Muscle of back (tissue), 11 donors: ENCODE measurements around the gene ARHGAP35. TPM values are rescaled to one million over a fixed set of nuclear protein-coding genes. Genes with fewer than 3 reads are reported as not detected.
"Not testable (repeated sequence)": the region's sequence is repeated elsewhere in the genome, so short reads cannot be mapped to it uniquely, and the experiment has no call there.

Experiments
- DNase-seq, 3 donors: peaks; one replicate each; pipeline versions ENCODE4 v3.0.0 to v3.0.0-alpha.2; 2013
- polyA plus RNA-seq, 10 donors: library from polyadenylated mRNA; unstranded; fragments of 120-200 nt; gene quantifications; one replicate each; pipeline ENCODE4 v1.2.1, GENCODE V29; 2013; ENCODE audit not compliant: insufficient read length in 10 of 10

Gene ARHGAP35
- polyA plus RNA-seq, 10 donors, result 32.3 to 44.8 (median 37.1) TPM

DNA sequence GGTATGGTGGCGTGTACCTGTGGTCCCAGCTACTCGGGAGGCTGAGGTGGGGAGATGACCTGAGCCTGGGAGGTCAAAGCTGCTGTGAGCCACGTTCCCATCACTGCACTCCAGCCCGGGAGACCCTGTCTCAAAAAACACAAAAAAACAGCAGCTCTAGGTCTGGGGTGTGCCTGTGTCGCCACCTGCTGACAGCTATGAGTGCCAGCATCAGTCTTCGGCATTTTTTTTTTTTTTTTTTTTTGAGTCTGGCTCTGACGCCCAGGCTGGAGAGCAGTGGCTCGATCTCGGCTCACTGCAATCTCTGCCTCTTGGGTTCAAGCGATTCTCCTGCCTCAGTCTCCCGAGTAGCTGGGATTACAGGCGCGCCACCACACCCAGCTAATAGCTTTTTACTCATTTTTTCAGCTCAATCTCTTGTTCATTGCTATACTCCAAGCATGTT is 20.3 kb upstream of the ARHGAP35 start:
- peak in 2 of 3 donors; percentile 82 to 89 for DNase-seq

DNA sequence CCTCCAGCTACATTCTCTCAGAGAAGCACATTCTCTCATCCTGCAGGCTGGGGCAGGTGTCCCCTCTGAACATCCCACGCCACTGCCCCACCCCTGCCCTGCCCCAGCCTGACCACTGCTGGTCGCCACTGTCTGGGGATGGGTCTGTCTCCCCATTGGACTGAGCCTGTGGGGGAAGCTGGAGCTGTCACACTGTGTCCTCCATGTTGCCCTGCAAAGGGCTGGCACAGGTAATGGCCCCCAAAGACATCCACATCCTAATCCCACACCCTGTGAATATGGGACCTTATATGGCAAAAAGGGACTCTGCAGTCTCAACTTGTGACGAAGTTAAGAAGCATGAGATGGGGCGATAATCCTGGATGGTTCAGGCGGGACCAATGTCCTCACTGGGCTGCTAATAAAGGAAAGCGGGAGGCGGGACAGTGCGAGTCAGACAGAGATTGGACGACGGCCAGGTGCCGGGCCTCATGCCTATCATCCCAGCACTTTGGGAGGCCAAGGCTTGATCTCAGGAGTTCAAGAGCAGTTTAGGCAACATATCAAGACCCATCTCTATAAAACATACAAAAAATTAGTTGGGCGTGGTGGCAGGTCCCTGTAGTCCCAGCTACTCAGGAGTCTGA is 19.2 kb upstream of the ARHGAP35 start:
- peak in 1 of 3 donors; percentile 66 for DNase-seq

DNA sequence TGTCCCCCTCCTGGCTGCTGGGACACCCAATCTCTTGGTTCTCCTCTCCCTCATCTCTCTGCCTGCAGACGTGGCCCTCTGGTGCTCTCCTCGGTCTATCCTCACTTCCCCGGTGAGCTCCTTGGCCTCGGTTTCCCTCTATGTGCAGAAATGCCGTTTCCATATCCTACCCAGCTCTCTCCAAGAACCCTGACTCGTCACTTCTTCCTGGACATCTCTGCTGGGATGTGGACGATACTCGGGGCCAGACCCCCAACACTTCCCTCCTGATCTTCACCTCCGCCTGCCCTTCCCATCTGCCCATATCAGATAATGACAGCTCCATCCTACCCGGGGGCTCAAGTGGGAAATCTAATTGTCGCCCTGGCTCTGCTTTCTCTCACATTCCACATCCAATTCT is 18.0 kb upstream of the ARHGAP35 start:
- DNase-seq, result no peak

DNA sequence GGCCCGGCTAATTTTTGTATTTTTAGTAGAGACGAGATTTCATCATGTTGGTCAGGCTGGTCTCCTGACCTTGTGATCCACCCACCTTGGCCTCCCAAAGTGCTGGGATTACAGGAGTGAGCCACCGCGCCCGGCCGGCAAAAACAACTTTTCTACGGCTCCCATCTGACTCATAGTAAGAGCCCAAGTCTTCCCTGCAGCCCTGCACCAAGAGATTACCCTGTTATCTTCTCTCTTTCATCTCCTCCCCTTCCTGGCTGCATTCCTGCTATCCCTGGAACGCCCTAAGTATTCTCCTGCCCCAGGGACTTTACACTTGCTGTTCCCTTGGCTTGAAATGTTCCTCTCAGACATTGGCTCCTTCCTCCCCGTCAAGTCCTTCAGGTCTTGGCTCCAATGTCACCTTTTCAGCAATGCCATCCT is 16.7 kb upstream of the ARHGAP35 start:
- no peak for DNase-seq

DNA sequence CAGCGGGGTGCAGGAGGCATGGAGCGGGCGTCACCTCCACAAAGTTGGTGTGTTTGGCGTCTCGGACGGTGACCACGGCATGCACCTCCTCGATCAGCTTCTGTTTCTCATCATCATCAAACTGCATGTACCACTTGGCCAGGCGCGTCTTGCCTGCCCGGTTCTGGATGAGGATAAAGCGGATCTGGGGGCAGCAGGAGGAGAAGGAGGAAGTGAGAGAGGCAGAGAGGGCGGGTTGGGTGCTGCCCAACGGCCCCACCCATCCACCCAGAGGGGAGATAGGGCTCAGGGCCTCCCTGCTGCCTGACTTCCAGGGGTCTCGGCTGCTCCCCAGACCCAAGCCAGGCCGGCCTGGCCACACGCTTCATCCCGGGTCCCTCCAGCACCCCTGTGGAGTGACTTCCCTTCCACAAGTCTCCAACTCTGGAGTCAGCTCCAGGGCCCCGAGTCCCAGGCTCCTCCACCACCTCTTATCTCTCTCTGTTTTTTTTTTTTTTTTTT is 14.8 kb upstream of the ARHGAP35 start:
- DNase-seq, result no peak

DNA sequence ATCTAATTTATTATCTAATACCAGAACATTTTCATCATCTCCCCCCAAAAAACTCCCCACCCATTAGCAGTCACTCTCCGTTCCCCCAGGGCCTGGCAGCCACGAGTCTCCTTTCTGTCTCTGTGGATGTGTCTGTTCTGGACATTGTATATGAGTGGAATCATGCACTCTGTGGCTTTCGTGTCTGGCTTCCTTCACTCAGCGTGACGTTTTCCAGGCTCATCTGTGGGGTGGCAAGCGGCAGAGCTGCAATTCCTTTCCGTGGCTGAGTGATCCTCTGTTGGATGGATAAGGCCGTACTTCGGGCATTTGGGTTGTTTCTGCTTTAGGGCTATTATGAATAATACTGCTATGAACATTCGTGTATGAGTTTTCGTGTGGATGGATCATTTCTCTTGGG is 13.3 kb upstream of the ARHGAP35 start:
- no peak for DNase-seq

DNA sequence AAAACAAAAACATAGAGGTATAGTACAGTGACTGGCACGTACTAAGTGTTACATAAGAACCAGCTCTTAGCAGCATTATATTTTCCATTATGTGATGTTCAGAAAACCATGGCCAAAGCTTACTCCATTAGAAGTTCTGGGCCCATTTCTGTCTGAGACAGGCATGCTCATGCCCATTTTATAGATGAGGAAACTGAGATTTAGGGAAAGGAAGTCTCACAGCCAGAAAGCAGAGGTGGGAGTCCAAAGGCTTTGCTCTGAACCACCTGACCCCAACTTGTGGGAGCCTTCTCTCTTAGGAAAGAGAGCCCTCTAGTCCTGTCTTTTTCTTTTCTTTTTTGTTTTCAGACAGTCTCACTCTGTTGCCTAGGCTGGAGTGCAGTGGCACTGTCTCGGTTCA is 12.4 kb upstream of the ARHGAP35 start:
- no peak for DNase-seq

- DNase-seq, result no peak
These were observed 11.2 kb upstream of the ARHGAP35 start for GRCh38 chr19:46849610-46850009.

GRCh38 chr19:46850228-46851203 is 10.3 kb upstream of the ARHGAP35 start, which contains the start of gene AP2S1:
TSS of gene AP2S1 (minus strand) at chr19:46850846. CDS start at chr19:46850766, 80 bp downstream.
- DNase-seq, result peak; percentile 98 to 99 (median 99)

DNA sequence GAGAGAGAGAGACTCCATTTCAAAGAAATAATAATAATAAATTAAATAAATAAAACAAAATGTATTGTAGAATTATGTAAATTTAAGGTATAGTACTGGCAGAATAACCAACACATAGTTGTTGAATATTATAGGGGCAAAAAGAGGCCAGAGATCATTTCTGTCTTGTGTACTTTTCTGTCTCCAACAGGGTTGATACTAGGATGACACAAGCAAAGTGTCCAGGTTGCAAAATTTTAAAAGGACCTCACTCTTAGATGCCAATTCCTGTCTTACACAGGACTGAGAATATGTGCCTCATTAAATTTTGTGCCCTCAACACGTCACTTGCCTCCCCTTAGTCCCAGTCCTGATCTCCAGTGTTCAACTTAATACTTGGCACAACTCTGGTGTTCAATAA is 8.0 kb upstream of the ARHGAP35 start:
- DNase-seq, result no peak

- not testable (repeated sequence) for DNase-seq
These were observed 6.1 kb upstream of the ARHGAP35 start for GRCh38 chr19:46854698-46855097.

DNA sequence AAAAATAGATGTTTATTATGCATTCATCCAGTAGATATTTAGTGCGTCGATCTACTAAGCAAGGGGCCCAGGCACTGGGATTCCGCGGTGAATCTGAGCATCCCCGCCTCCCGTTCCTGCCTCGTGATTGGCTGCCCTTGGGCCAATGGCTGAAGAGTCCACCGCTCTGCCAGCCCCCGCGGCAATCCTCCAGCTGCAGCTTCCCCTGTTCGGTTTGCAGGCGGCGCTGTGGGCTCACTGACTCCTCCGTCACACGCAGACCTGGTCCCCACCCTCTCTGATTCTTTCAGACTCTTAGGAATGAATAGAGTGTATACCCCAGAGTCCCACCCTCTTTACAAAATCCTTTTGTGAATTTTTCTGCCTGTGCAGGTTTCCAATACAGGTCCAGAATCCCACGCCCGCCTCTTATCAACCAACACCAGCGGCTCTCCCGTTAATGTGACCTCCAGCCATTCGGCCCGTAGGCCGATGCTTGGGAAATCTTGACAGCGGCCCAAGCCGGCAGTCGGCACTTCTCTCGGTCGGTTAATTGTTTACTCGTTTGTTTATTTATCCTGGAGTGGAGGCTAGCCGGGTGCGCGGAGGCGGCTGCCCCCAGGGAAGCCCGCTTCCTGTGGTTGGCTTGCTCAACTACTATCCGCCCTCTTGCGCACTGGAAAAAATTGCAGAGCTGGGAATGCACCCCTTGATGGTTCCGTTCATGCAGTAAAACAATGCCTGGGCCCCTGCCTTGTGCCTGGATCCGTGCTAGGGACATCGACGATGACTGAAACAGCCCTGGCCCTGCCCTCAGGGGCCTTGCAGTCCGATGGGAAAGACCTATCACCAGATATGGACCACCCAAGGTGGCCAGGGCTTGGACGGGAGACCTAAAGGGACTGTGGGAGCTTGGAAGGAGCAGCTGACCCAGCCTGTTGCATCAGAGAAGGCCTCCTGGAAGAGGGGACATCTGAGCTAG is 4.5 kb upstream of the ARHGAP35 start:
- DNase-seq, result peak; percentile 96 to 98 (median 98)

DNA sequence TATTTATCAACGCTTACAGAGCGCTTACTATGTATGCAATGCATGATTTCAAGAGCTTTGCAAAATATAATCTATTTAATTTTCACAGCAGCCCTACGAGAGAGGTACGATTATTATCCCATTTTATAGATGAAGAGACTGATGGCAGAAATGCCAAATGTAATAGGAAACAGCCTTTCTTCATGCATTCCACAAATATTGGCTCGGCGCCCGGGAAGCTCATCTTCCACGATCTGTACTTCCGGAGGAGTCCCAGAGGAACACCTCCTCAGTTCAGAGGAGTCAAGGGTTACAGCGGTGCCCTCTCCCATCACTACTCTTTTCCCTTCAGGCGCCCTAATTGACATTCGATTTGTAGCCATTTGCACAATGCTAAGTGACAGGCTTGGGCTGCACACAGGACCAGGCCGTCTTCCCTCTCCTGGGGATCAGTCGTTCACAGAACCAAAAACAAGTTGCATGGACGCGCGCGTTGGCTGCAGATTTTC is 1.1 kb upstream of the ARHGAP35 start:
- peak in 1 of 3 donors; percentile 84 for DNase-seq

DNA sequence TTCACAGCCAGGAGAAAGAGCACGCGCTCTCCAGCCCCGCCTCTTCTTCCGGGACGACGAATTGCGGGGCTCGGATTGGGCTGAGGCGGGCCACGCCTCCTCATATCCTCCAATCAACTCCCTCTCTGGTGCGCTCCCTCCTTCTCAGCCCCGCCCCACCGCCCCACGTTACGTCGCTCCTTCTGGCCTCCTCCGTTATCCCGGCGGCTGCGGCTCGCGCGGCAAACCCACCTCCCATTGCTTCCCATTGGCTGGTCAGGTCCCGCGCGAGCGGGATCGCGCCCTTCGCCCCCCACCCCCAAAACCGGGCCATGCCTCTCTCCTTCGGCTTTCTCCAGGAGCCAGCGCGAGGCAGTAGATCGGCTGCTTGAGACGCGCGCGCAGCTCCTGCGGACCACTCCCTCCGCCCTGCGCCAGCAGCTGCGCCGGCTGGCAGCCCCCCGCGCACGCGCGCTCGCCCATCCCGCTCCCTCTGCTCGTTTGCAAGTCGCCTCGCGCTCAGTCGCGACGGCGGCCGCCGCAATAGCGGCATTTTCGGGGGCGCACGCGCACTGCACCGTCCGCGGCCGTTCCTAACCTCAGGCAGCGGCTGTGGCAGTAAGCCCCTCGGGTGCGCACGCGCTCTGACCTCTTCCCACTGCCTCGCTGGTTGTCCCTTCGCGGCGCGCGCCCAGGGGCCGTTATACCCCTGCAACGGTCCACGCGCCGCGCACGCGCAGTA is 512 bp upstream of the ARHGAP35 start:
- DNase-seq, result peak; percentile 98 to 100 (median 99)

- DNase-seq, result peak in 2 of 3 donors; percentile 44 to 70
These were observed 1.1 kb downstream of the ARHGAP35 start for GRCh38 chr19:46861691-46862502.

GRCh38 chr19:46862503-46862834 is 1.7 kb downstream of the ARHGAP35 start:
- peak in 2 of 3 donors; percentile 16 to 51 for DNase-seq

DNA sequence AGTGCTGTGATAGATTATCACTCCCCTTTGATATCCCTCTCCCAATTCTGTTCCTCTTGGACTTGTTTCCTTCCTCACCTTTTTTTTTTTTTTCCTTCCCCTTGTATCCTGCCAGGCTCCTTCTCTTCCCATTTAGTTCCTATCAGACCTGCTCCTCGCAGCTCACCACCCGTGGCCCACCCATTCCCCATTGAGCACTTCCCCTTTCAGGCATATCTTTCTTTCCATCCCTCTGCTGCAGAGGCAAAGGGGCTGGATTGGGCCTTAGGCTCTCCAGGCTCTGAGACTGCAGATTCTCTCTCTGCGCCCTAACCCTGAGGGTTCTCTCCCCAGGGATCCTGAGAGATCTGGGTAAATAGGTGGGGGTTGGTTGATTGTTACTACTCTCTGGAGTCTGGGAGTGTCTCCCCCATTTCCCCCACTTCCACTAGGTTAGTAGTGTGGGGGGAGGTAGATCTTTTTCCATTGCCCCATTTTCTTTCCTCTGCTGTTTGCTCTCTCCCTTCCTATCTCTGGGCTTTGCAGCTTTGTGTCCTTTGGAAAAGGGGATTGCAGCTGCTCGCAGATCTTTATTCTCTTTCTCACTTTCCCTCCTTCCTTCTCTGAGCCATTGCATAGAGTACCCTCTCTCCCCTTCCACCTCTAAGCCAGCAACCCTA is 2.3 kb downstream of the ARHGAP35 start:
- DNase-seq, result peak in 1 of 3 donors; percentile 12

GRCh38 chr19:46863818-46864629 is 3.2 kb downstream of the ARHGAP35 start:
- no peak for DNase-seq
